ENCODE measurements around the gene TULP4. TPM values are rescaled to one million over a fixed set of nuclear protein-coding genes. Genes with fewer than 3 reads are reported as not detected.

TULP4 gene
- total RNA-seq, 1 donor from 2014 or later, result 63.0 TPM

DNA sequence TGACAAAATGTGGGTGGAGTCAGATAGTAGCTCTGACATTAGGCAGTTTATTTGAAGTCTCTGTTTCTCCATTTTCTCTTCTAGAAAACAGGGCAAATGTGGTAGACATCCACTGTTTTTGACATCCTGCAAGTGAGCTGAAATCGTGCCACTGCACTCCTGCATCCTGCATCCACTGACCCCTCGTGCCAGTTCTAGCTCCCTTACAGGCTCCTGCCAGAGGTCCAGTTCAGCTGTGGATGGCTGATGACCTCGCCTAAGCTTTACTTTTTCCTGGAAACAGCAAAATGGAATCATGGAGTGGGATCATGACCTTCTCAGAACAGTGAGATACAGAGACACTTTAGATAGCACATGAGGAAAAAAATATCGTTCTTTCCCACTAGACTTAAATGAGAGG, 58.5 kb downstream of the TULP4 start:
- intact Hi-C loops (cut with micrococcal nuclease), result loop anchor here (5.0 kb wide), 1 partner anchor 34 kb away; no protein-coding TSS in a partner anchor
- Mint-ChIP-seq H3K27ac (no peak overlapping the region), H3K36me3 (ENCODE audit: low read depth) (peaks cover 5% of the 10 kb centered on the region), H3K4me1 (peaks cover 8% of the 10 kb centered on the region), H3K4me3 (no peak overlapping the region), H3K27me3 (no peaks in the 10 kb centered on the region), H3K9me3 (no peaks in the 10 kb centered on the region)
- ATAC-seq (ENCODE audit: low read depth), result no peak
- no peak for DNase-seq
- POLR2A ChIA-PET, result interaction anchor here (0.6 kb wide), 1 partner anchor 150 kb away, joined by 4 read pairs; no protein-coding TSS in a partner anchor
- TF ChIP-seq, protein P1, sequence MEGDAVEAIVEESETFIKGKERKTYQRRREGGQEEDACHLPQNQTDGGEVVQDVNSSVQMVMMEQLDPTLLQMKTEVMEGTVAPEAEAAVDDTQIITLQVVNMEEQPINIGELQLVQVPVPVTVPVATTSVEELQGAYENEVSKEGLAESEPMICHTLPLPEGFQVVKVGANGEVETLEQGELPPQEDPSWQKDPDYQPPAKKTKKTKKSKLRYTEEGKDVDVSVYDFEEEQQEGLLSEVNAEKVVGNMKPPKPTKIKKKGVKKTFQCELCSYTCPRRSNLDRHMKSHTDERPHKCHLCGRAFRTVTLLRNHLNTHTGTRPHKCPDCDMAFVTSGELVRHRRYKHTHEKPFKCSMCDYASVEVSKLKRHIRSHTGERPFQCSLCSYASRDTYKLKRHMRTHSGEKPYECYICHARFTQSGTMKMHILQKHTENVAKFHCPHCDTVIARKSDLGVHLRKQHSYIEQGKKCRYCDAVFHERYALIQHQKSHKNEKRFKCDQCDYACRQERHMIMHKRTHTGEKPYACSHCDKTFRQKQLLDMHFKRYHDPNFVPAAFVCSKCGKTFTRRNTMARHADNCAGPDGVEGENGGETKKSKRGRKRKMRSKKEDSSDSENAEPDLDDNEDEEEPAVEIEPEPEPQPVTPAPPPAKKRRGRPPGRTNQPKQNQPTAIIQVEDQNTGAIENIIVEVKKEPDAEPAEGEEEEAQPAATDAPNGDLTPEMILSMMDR (IDR thresholded peaks at IDR 0.05), result no peak
- CTCF ChIA-PET, result no interaction called here

- DNase-seq (no peak), ATAC-seq (ENCODE audit: low read depth) (no peak)
- TF ChIP-seq, protein P1 (IDR thresholded peaks at IDR 0.05), result no peak
- intact Hi-C loops (cut with micrococcal nuclease), result loop anchor here (5.0 kb wide), 1 partner anchor 34 kb away; no protein-coding TSS in a partner anchor
- Mint-ChIP-seq H3K4me3 (no peak overlapping the region), H3K4me1 (peaks cover 8% of the 10 kb centered on the region), H3K36me3 (ENCODE audit: low read depth) (peaks cover 5% of the 10 kb centered on the region), H3K9me3 (no peaks in the 10 kb centered on the region), H3K27me3 (no peaks in the 10 kb centered on the region), H3K27ac (no peak overlapping the region)
- ChIA-PET CTCF (no interaction called here), POLR2A (no interaction called here)
Measured at GRCh38 chr6:158371261-158371660, 59.0 kb downstream of the TULP4 start.

DNA sequence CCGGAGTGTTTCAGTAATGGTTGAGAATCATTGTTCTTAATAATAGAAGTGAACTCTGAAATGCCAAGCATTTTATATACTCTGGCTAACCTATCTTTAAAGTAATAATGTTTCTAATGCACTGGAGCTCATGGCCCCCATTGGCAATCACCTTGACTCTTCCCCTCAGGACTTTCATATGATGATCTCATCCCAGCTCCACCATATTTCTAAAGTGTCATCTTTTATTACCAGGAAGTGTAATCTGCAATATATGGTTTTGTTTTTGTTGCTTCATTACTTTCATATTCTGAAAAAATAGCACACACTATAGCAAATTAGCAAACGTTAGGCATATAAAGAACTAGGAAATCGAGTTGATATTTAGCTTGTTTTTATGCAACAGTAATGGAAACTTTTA, 60.3 kb downstream of the TULP4 start:
- no peak for ATAC-seq (ENCODE audit: low read depth)
- no peak for DNase-seq
- Mint-ChIP-seq H3K27me3 (no peaks in the 10 kb centered on the region), H3K27ac (no peak overlapping the region), H3K4me1 (peaks cover 8% of the 10 kb centered on the region), H3K9me3 (no peaks in the 10 kb centered on the region), H3K4me3 (no peak overlapping the region), H3K36me3 (ENCODE audit: low read depth) (peaks cover 5% of the 10 kb centered on the region)
- TF ChIP-seq, protein P1 (IDR thresholded peaks at IDR 0.05), result no peak
- POLR2A ChIA-PET, result no interaction called here
- CTCF ChIA-PET, result no interaction called here
- intact Hi-C loops (cut with micrococcal nuclease), result loop anchor here (5.0 kb wide), 1 partner anchor 35 kb away; no protein-coding TSS in a partner anchor

GRCh38 chr6:158373214-158373613, 60.9 kb downstream of the TULP4 start:
- Mint-ChIP-seq H3K9me3 (no peaks in the 10 kb centered on the region), H3K27ac (no peak overlapping the region), H3K4me1 (peaks cover 8% of the 10 kb centered on the region), H3K36me3 (ENCODE audit: low read depth) (peaks cover 5% of the 10 kb centered on the region), H3K27me3 (no peaks in the 10 kb centered on the region), H3K4me3 (no peak overlapping the region)
- DNase-seq (no peak), ATAC-seq (ENCODE audit: low read depth) (no peak)
- TF ChIP-seq, protein P1 (IDR thresholded peaks at IDR 0.05), result no peak
- POLR2A ChIA-PET, result no interaction called here
- CTCF ChIA-PET, result no interaction called here
- intact Hi-C loops (cut with micrococcal nuclease), result loop anchor here (5.0 kb wide), 1 partner anchor 36 kb away; no protein-coding TSS in a partner anchor

GRCh38 chr6:158374020-158374419, 61.8 kb downstream of the TULP4 start:
- DNase-seq (no peak), ATAC-seq (ENCODE audit: low read depth) (no peak)
- intact Hi-C loops (cut with micrococcal nuclease), result loop anchor here (5.0 kb wide), 1 partner anchor 37 kb away; no protein-coding TSS in a partner anchor
- H3K9me3 Mint-ChIP-seq, result no peaks in the 10 kb centered on the region
- H3K27me3 Mint-ChIP-seq, result no peaks in the 10 kb centered on the region
- peaks cover 5% of the 10 kb centered on the region for H3K36me3 Mint-ChIP-seq (ENCODE audit: low read depth)
- H3K4me3 Mint-ChIP-seq, result no peak overlapping the region
- POLR2A ChIA-PET, result interaction anchor here (0.7 kb wide), 1 partner anchor 94 kb away, joined by 9 read pairs; no protein-coding TSS in a partner anchor
- H3K4me1 Mint-ChIP-seq, result peaks cover 13% of the 10 kb centered on the region
- no peak overlapping the region for H3K27ac Mint-ChIP-seq
- TF ChIP-seq, protein P1 (IDR thresholded peaks at IDR 0.05), result no peak
- CTCF ChIA-PET, result interaction anchor here (0.9 kb wide), 1 partner anchor 13 kb away, joined by 5 read pairs; no protein-coding TSS in a partner anchor

Data from activated B cell treated with CpG ODN at 0.5 μM for 24 hours (primary cell).